Gastroesophageal sphincter (tissue), 3 donors: Measurements from ENCODE around the gene TBKBP1.

Experiments
- EP300 ChIP-seq: sonication (generic); formaldehyde crosslinking; IDR thresholded peaks from one replicate; pipeline ENCODE4 v1.6.1; 2017; ENCODE audit warnings: antibody characterized with exemption, mild to moderate bottlenecking
- POLR2A ChIP-seq, 2 donors: fragments of 450-650 bp; IDR thresholded peaks; one replicate each; pipeline ENCODE4 v1.6.1; 2017; ENCODE audit warnings: antibody characterized with exemption in 2 of 2, mild to moderate bottlenecking in 2 of 2, moderate library complexity in 1 of 2
- POLR2AphosphoS5 ChIP-seq: sonication (generic); formaldehyde crosslinking; IDR thresholded peaks from one replicate; pipeline ENCODE4 v1.6.1; 2017; ENCODE audit warnings: antibody characterized with exemption
- TF ChIP-seq, protein P1 (sequence below), 4 experiments: fragments of 200-600 bp in 2 of 4; fragments of 450-650 bp in 2 of 4; sonication (generic) in 1 of 4; IDR thresholded peaks; one replicate each; pipeline ENCODE4 v1.5.1; 2017 to 2019; ENCODE audit warnings: antibody characterized with exemption in 4 of 4, mild to moderate bottlenecking in 2 of 4, moderate library complexity in 2 of 4

DNA sequence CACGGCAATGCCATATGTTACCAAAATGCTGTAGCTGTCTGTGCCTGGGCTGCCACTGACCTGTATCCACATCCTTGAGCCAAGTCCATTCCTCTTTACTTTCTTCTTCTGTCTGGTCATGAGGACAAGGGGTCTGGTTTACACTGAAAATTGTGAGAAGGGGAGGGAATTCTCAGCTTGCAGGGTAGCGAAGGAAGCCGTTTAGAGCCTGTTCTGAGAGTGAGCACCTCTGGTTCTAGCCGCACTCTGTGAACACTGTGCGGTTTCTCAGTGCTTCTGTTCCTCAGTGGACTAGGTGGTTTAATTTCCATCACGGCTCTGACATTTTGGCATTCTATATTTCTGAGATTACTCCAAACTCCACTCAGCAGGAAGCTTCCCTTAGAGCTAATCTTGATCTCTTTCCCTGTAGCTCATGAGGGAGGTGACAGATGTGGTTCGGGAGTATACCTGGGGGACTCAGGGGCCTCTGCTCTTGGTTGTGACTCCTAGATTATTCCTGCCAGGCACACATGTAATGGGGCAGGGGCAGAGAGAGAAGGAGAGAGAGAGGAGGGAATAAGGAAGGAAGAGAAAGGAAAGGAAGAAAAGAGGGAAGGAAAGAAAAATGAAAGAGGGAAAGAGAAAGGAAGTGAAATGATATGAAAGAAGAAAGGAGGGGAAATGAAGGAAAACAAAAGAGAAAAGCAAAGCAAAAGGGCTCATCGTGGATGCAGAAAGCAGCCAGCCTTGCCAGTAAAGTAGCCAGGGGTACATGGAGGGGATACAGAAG lies 24.9 kb downstream of the TBKBP1 start:
- TF ChIP-seq POLR2AphosphoS5 (no peak), POLR2A (IDR thresholded peaks at IDR 0.05) (no peak), EP300 (no peak)
- TF ChIP-seq, protein P1, sequence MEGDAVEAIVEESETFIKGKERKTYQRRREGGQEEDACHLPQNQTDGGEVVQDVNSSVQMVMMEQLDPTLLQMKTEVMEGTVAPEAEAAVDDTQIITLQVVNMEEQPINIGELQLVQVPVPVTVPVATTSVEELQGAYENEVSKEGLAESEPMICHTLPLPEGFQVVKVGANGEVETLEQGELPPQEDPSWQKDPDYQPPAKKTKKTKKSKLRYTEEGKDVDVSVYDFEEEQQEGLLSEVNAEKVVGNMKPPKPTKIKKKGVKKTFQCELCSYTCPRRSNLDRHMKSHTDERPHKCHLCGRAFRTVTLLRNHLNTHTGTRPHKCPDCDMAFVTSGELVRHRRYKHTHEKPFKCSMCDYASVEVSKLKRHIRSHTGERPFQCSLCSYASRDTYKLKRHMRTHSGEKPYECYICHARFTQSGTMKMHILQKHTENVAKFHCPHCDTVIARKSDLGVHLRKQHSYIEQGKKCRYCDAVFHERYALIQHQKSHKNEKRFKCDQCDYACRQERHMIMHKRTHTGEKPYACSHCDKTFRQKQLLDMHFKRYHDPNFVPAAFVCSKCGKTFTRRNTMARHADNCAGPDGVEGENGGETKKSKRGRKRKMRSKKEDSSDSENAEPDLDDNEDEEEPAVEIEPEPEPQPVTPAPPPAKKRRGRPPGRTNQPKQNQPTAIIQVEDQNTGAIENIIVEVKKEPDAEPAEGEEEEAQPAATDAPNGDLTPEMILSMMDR (IDR thresholded peaks at IDR 0.05), result no peak
